ENCODE data around the gene SLC39A1. TPM values are rescaled to one million over a fixed set of nuclear protein-coding genes. Genes with fewer than 3 reads are reported as not detected.

SLC39A1 gene
- polyA plus RNA-seq, 1 donor from 2014 or later: 35.2 TPM

DNA sequence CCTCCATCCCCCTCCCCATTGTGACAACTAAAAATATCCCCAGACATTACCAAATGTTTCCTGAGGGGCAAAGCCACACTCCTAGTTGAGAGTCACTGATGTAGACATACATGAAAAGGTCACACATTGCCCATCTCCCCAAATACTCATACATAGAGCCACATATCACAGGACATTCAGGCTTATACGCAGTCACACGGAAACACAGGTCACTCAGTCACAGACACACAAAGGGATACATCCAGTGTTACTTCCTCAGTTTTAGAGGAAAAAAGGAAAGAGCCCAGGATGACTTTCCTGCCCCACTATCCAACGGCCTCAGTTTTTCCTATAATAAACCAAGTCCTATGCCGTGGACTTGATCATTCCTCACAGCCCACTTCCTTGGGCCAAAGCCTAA, 1.9 kb downstream of the SLC39A1 start:
- Histone ChIP-seq H3K9me2 (ENCODE audit: insufficient read depth, low read length) (no peaks in the 10 kb centered on the region), H3K4me3 (ENCODE audit: low read length) (peak overlapping the region; percentile 90), H3K9me3 (ENCODE audit: low read length) (no peaks in the 10 kb centered on the region), H3F3A (ENCODE audit: insufficient read depth, low read length, poor library complexity, severe bottlenecking) (no peaks in the 10 kb centered on the region), H3K79me2 (replicated peaks; ENCODE audit: insufficient read depth, low read length) (peaks cover 41% of the 10 kb centered on the region), H3K9ac (ENCODE audit: low read length) (no peak overlapping the region), H3K27me3 (ENCODE audit: insufficient read depth, low read depth, low read length) (no peaks in the 10 kb centered on the region), H4K20me1 (ENCODE audit: insufficient read depth) (no peaks in the 10 kb centered on the region), H3K27ac (ENCODE audit: low read length) (no peak overlapping the region), H3K4me2 (ENCODE audit: low read length) (peak overlapping the region; percentile 88), H2AFZ (ENCODE audit: low read depth, low read length) (no peak overlapping the region), H3K36me3 (ENCODE audit: insufficient read depth, low read length) (no peaks in the 10 kb centered on the region)
- TF ChIP-seq RAD21 (conservative IDR thresholded peaks at IDR 0.05) (no peak), CTCF (IDR thresholded peaks at IDR 0.05; ENCODE audit: poor library complexity, severe bottlenecking) (no peak), POLR2AphosphoS5 (IDR thresholded peaks at IDR 0.05) (no peak), TAF1 (IDR thresholded peaks at IDR 0.05; ENCODE audit: low read depth) (no peak)

- no peak overlapping the region for H3K4me2 ChIP-seq (ENCODE audit: low read length)
- H3K27me3 ChIP-seq (ENCODE audit: insufficient read depth, low read depth, low read length): no peaks in the 10 kb centered on the region
- no peaks in the 10 kb centered on the region for H3K9me2 ChIP-seq (ENCODE audit: insufficient read depth, low read length)
- H3K9ac ChIP-seq (ENCODE audit: low read length): no peak overlapping the region
- no peak overlapping the region for H3K4me3 ChIP-seq (ENCODE audit: low read length)
- TF ChIP-seq TAF1 (IDR thresholded peaks at IDR 0.05; ENCODE audit: low read depth): no peak
- no peak for TF ChIP-seq EZH2 (IDR thresholded peaks at IDR 0.05; ENCODE audit: borderline replicate concordance, insufficient read depth, low read length, poor library complexity, severe bottlenecking)
- no peaks in the 10 kb centered on the region for H4K20me1 ChIP-seq (ENCODE audit: insufficient read depth)
- H3K36me3 ChIP-seq (ENCODE audit: insufficient read depth, low read length): no peaks in the 10 kb centered on the region
- H3K9me3 ChIP-seq (ENCODE audit: low read length): no peaks in the 10 kb centered on the region
- H2AFZ ChIP-seq (ENCODE audit: low read depth, low read length): no peak overlapping the region
- no peak overlapping the region for H3K27ac ChIP-seq (ENCODE audit: low read length)
- H3F3A ChIP-seq (ENCODE audit: insufficient read depth, low read length, poor library complexity, severe bottlenecking): no peaks in the 10 kb centered on the region
- H3K79me2 ChIP-seq (replicated peaks; ENCODE audit: insufficient read depth, low read length): peaks cover 51% of the 10 kb centered on the region
Measured at GRCh38 chr1:153960206-153960605, 3.1 kb downstream of the SLC39A1 start.

DNA sequence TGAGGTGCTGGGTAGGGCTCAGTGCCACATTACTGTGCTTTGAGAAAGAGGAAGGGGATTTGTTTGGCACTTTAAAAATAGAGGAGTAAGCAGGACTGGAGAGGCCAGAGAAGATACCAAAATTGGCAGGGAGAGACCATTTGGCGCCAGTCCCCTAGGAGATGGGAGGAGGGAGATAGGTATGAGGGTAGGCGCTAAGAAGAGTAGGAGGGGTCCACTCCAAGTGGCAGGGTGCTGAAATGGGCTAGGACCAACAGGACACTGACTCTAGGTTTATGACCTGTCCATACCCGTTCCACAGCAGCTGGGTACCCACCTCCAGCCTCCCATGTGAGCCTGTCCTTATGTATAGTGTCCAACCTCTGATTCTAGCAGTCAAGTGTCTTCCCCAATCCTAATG, 3.9 kb downstream of the SLC39A1 start:
- Histone ChIP-seq H3K9me2 (ENCODE audit: insufficient read depth, low read length) (no peaks in the 10 kb centered on the region), H3F3A (ENCODE audit: insufficient read depth, low read length, poor library complexity, severe bottlenecking) (no peaks in the 10 kb centered on the region), H3K4me3 (ENCODE audit: low read length) (no peak overlapping the region), H3K27me3 (ENCODE audit: insufficient read depth, low read depth, low read length) (no peaks in the 10 kb centered on the region), H3K9me3 (ENCODE audit: low read length) (no peaks in the 10 kb centered on the region), H3K4me2 (ENCODE audit: low read length) (no peak overlapping the region), H3K79me2 (replicated peaks; ENCODE audit: insufficient read depth, low read length) (peaks cover 48% of the 10 kb centered on the region), H2AFZ (ENCODE audit: low read depth, low read length) (no peak overlapping the region), H3K36me3 (ENCODE audit: insufficient read depth, low read length) (no peaks in the 10 kb centered on the region), H3K27ac (ENCODE audit: low read length) (no peak overlapping the region), H3K9ac (ENCODE audit: low read length) (no peak overlapping the region), H4K20me1 (ENCODE audit: insufficient read depth) (no peaks in the 10 kb centered on the region)
- no peak for TF ChIP-seq SMC3 (conservative IDR thresholded peaks at IDR 0.05; ENCODE audit: poor library complexity)
- no peak for TF ChIP-seq CTCF (IDR thresholded peaks at IDR 0.05; ENCODE audit: poor library complexity, severe bottlenecking)
- no peak for TF ChIP-seq EP300 (conservative IDR thresholded peaks at IDR 0.05; ENCODE audit: poor library complexity, severe bottlenecking)
- TF ChIP-seq POLR2AphosphoS5 (IDR thresholded peaks at IDR 0.05): no peak
- TF ChIP-seq EZH2 (IDR thresholded peaks at IDR 0.05; ENCODE audit: borderline replicate concordance, insufficient read depth, low read length, poor library complexity, severe bottlenecking): no peak
- TF ChIP-seq RAD21 (conservative IDR thresholded peaks at IDR 0.05): no peak
- TF ChIP-seq MXI1 (conservative IDR thresholded peaks at IDR 0.05; ENCODE audit: poor library complexity, severe bottlenecking): no peak
- no peak for TF ChIP-seq TAF1 (IDR thresholded peaks at IDR 0.05; ENCODE audit: low read depth)
- TF ChIP-seq REST (IDR thresholded peaks at IDR 0.05; ENCODE audit: borderline replicate concordance): no peak

All from neural cell (in vitro differentiated cells).